GM18511 (cell line): Measurements from ENCODE around the gene DICER1.
"Not testable (repeated sequence)": the region's sequence is repeated elsewhere in the genome, so short reads cannot be mapped to it uniquely, and the experiment has no call there.

ENCODE experiments used
- ATAC-seq: cut with Tn5 transposase; IDR thresholded peaks from one replicate; pipeline ENCODE4 v1.9.1; 2021; ENCODE audit warnings: mild to moderate bottlenecking, moderate library complexity; ENCODE audit not compliant: unreplicated experiment

Gene DICER1, protein sequence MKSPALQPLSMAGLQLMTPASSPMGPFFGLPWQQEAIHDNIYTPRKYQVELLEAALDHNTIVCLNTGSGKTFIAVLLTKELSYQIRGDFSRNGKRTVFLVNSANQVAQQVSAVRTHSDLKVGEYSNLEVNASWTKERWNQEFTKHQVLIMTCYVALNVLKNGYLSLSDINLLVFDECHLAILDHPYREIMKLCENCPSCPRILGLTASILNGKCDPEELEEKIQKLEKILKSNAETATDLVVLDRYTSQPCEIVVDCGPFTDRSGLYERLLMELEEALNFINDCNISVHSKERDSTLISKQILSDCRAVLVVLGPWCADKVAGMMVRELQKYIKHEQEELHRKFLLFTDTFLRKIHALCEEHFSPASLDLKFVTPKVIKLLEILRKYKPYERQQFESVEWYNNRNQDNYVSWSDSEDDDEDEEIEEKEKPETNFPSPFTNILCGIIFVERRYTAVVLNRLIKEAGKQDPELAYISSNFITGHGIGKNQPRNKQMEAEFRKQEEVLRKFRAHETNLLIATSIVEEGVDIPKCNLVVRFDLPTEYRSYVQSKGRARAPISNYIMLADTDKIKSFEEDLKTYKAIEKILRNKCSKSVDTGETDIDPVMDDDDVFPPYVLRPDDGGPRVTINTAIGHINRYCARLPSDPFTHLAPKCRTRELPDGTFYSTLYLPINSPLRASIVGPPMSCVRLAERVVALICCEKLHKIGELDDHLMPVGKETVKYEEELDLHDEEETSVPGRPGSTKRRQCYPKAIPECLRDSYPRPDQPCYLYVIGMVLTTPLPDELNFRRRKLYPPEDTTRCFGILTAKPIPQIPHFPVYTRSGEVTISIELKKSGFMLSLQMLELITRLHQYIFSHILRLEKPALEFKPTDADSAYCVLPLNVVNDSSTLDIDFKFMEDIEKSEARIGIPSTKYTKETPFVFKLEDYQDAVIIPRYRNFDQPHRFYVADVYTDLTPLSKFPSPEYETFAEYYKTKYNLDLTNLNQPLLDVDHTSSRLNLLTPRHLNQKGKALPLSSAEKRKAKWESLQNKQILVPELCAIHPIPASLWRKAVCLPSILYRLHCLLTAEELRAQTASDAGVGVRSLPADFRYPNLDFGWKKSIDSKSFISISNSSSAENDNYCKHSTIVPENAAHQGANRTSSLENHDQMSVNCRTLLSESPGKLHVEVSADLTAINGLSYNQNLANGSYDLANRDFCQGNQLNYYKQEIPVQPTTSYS (N-terminal part only)

DNA sequence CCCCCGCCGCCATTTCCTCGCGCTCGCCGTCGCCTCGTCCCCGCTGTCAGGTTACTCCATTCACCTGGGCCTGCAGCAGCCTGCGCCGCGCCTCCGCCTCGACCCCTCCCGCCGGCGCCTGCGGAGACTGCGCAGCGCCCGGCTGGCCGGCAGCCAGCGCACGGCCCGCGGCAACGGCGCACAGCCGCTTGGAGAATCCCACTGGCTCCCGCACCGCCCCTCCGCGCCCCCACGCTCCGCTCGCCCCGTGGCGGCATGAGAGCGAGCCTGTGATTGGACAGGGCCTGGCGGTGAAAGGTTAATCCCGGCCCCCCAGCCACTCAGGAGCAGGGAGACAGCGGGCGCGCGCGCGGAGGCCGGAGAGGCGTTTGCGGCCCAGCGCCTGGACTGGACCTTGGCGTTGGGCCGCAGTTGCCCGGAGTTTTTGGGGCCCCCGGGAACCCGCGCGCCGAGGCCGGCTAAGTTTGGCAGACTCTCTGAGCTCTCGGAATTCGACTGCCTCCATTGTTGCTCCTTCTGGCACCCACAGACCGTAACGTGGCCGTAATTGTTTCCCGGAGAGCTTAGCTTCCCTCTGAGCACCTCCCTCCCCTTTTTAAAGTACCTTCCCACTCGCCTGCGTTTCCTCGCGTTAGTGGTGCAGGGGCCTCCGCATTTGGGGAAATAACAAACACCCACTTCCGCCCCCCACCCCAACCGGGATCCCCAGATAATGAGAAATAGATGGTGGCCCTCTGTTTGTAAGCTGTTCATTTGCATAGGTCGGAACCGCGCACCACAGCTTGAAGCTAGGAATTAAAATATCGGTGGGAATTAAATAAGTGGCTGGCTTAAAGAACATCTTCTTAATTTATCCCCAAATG lies at the start of gene DICER1:
Gene DICER1 (minus strand): TSS at position 203 of the 863 bp plus-strand sequence. CDS start 24,071 bp downstream, outside the sequence.
- ATAC-seq = peak; percentile 80

DNA sequence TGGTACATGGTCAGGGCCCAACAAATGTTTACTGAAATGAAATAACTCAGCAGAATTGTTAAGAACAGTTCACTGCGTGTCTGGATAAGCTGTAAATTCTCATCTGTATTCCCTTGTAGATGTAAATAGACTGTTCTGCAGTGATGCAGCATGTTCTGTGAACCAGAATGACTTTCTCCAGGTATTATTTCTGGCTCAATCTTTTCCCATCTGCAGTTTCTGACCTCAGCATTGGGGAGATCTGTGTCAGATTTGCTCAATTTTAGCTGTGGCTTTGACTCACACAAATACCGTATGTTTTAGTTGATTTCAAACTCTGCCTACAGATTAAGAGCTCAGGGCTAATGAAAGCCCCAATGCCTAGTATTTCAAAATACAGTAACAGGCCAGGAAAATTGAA lies 49.2 kb upstream of the DICER1 start:
- no peak for ATAC-seq

DNA sequence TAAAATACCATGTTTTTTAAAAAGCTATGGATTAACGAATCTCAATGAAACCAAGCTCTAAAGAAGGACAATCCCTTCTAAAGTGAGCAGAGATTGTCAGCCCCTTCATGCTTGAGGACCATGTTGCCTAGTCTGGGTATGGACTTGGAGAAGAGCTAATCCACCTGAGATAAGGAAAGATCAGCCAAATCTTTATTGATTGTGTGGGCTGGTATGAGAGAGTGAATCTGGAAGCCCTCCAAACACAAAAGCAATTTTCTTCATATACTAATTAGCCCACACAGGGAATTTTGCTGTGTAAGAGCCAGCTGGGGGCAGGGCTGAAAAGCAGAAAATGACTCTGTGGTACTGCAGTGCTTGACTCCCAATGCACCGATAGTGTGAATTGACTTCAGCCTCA lies 47.4 kb upstream of the DICER1 start:
- no peak for ATAC-seq

DNA sequence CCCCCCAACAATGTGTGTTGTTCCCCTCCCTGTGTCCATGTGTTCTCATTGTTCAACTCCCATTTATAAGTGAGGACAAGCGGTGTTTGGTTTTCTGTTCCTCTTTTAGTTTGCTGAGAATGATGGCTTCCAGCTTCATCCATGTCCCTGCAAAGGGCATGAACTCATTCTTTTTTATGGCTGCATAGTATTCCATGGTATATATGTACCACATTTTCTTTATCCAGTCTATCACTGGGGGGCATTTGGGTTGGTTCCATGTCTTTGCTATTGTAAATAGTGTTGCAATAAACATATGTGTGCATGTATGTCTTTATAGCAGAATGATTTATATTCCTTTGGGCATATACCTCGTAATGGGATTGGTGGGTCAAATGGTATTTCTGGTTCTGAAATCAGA lies 44.4 kb upstream of the DICER1 start:
- ATAC-seq = not testable (repeated sequence)

DNA sequence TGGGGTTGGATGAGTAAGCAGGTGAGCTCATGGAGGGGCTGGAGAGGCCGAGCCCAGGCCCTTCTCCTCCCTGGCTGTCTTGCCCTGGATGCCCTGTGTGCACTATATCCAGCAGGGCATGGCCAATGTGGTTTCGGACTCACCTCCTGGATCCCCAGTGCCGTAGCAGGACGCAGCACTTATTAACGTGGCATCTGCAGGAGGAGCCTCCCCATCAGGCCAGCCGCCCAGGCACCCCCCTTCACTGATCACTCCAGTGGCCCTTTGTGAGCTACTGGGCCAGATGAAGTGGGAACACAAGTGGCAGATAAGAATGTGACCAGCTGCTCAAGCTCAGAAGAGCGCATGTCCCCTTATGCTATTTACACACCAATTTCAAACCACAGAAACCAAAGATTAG lies 43.1 kb upstream of the DICER1 start:
- ATAC-seq = no peak

DNA sequence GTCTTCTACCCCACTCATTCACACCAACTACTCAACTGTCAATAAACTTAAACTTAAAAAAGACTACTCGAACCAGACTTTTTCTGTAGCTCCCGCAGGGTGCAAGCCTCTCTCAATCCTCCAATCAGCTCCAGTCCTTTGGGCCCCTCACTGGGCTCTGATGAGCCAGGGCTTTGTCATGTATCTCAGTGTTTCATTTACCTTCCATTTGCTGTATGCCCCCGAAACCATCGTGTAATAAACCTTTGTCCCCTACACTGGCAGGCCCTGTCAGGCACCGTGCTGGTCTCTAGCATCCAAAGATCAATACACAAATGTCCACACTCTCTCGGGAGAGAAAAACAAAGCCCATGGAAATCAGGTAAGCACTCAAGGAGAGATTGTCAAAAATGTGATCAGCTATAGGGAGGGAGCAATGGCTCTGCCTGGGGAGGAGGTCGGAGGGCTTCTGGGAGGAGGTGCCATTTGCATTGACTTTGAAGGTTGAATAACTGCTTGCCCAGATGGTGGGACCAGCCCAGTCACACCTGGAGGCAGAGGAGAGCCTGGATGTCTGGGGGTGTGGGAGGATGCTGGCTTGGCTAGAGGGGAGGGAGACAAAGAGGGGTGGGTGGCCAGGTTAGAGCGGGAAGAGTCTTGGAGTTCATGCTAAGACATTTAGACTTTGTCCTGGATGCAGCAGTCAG lies 42.1 kb upstream of the DICER1 start:
- no peak for ATAC-seq

DNA sequence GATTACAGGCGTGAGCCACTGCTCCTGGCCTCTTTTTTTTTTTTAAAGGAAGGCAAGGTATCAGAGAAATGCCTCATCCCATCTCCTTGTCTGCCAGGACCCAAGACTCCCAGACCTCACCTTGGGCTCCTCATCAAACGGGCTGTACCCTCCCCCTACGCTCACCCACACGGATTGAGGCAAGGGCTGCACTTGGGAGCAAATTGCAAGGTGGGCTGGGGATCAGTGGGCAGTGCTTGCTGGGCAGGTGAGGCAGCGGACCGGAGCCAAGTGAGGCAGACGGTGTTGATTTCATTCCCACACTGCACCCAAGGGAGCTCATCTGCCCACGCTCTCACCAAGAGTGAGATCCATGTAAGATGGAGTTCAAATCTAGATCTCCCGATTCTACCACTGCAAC lies 41.0 kb upstream of the DICER1 start:
- ATAC-seq = no peak

DNA sequence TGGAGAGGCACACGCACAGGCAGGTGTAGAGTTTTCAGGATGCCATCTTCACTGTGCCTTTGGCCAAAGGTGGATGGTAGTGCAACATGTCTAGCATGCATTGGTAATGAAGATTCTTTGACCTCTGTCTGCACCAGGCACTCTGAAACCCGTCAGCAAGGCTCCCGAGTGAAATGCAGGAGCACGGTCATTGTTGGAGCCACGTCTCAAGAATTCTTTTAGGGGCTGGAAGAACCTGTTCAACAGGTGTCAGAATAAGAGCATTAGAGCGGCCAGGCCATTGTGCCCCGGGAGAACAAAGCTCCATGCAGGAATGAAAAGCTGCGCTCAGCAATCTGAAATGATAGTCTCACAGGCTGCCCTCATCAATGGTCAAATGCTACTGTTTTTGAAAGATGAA lies 40.2 kb upstream of the DICER1 start:
- no peak for ATAC-seq

DNA sequence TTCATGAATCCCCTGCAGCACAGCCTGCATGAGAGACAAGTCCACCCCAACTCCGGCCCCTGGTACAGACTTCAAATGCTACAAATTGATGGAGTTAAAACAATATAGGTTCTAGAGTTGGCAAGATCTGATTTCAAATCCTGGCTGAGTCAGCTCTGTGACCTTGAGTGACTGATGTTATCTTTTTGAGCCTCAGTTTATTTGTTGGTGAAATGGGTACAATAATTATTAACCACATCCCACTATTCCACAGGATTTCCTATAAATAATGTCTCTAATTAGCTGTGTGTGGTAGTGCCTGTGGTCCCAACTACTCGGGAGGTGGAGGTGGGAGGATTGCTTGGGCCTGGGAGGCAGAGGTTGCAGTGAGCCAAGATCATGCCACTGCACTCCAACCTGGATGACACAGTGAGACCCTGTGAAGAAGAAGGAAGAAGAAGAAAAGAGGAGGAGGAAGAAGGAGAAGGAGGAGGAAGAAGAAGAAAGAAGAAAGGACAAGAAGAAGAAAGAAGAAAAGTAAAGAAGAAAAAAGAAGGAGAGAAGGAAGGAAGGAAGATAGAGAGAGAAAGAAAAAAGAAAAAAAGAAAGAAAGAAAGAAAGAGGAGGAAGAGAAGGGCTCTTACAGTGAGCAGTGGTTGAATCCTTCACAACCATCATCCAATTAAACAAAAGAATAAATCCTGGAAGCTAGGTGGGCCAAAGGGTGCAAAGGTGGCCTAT lies 39.7 kb upstream of the DICER1 start:
- no peak for ATAC-seq

DNA sequence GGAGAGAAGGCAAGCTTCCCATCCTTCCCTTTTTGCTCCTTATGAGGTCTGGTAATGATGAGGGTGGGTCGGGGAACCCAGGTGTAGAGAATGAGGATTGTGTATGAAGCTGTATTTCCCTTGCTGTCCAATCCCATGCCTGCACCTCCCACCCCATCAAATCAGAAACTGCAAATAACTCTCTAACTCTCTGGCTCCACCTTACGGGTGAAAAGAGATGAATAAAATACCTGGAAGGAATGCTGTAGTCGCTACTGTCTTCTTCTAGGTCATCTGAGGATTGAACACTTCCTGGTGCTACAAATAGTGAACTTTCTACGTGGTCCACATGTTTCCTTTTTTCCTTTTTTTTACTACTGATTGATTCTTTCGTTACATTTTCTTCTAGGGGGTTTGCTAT lies 38.9 kb upstream of the DICER1 start:
- ATAC-seq = no peak

DNA sequence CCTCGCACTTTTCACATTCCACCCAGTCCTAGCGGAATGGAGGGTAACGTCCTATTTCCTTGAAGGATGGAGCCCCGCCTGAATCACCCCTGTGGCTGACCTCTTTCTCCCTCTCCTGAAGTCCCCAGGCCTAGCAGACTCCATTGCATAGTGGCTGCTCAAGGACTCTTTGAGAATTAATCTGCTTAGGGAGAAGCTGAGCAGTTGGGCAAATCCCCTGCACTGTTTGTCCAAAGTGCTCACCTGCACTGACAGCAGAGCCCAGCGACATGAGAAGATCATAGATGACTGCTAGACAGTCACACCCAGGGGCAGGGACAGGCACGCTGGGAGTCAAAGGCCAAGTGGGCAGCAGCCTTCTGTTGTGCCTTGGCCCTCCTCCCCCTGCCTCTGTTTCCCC lies 37.7 kb upstream of the DICER1 start:
- no peak for ATAC-seq

DNA sequence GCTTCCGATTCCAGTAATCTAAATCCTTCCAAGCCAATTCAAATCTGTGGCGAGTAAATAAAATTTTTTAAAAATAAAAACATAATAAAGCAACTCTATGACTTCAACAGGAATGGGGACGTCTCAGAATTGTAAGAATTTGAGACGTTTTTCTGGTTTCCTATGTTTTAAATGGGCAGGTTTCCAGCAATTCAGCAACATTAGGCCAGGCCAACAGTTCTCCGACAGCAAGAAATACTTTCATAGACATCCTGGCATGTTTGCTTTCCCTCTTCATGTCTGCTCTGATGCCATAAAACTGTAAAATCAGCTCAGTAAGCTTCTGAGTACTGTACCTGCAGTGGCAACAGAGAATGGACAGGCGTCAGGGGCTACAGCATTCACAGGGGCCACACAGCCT lies 35.8 kb upstream of the DICER1 start:
- ATAC-seq = no peak

DNA sequence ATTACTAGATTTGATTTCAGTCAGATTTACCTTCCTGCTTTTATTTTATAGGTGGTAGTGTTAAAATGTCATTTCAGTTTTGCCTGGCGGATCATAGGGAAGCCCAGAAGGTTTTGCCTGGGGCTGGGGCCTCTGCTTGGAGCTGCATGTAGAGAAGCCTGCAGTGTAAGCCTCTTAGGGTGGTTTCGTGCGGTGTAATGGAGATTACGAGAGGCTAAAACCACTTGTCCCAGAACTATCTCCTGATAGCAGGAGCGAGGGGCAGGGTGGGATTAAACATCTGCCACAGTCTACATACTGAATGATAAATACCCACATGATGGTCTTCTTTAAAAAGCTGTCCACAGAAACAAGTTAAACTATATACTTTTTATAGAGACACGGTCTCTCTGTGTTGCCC lies 35.0 kb upstream of the DICER1 start:
- ATAC-seq = no peak

DNA sequence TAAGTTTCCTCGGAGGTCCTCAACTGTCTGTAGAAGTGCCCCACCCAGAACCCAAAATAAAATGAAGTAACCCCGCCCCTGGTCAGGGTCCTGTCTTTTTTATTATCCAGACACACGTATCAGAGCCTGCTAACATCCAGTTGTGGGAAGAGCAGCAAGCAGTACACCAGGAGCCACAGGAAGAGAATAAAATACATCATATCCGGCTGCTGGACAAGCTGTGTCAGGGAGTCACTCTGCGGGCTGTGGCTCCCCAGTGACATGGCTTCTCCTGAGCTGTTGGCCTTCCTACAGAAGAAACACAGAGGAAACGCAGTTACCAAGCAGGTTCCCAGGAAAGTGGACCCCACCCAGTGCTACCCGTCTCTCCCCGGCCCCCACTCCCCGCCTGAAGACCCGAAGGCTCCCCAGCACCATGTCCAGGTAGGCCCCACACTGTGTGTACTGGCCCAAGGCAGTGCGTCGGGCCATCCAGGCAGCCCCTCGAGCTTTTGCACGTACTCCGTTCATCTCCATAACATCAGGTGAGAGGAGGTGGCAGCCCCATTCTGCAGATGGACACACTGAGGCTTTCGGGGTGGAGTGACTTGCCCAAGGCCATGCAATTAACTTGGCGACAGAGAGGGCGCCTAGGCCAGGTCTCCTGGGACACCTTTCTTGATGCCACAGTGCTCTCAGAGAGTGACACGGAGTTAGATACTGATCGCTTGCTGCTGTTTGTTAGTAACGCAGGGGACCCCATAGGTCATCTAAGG lies 34.3 kb upstream of the DICER1 start:
- no peak for ATAC-seq

DNA sequence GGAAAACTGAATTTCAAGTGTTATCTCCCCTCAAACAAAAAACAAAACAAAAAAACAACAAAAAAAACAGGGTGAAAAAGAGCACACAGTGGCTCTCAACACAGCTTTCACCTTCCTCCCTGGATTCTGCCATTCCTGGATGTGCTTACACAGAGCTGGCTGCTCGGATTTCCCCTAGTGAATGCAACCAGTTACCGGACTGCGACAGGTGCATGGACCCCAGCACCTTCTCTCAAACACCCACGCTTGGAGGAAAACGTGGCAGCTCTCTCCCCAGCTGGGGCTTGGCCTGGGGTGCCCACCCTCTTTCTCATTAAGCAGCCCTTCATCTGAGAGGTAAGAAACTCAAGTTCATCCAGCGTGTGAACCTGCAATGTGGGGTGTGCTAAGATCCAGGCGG lies 33.5 kb upstream of the DICER1 start:
- no peak for ATAC-seq

DNA sequence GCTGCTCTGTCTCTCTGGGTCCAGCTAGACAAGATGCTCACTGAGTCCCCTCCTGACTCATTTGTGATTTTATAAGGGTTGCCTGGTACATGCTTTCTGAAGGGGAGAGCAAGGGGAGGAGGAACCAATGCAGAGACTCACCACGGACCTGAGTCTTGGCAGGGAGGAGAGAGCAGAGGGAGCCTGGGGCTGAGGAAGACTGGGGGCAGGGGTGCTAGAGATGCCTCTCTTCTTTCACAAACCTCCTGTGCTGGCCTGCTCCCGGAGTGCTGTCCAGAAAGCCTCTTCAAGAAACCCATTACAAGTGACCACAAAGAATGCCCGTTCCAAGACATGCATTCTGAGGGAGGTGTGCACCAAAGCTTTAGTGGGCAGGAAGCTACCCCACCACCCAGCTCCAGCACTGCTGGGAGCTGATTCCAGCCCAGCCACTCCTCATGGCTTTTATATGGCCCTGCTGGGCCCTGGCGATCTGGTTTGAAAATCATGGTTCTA lies 33.1 kb upstream of the DICER1 start:
- ATAC-seq = no peak

DNA sequence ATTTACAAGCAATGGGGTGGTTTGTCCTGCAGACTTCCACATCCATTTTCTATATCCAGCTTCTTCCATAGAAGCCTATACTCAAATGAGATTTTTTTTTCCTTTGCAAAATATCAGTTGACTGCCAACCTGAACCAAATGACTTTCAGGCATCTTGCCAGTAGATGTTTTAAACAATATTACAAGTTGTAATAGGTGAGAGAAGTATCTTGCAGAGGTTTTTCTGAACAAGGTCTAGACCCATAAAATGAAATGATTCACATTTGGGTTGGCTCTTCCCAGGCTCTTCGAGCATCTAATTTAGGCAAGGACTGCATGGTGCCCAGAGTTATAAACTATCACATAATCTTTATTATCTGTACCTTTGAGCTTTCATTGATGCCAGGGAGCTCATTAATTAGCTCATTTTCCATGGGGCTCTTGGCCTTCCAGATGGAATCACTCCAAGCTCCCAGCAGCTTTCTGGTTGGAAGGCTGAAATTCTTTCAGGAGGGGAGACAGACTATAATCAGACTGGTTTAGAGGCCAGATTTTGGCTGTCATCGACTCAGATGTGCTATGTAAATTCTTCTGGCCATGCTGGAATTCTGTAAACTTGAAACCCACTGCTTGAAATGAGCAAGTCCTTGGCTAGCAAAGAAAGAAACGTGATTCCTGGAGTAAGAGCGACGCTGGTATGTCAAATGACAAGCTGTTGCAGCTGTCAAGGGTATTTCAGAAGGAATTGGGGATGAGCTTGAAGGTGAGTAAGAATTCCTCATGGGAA lies 32.2 kb upstream of the DICER1 start:
- ATAC-seq = no peak

DNA sequence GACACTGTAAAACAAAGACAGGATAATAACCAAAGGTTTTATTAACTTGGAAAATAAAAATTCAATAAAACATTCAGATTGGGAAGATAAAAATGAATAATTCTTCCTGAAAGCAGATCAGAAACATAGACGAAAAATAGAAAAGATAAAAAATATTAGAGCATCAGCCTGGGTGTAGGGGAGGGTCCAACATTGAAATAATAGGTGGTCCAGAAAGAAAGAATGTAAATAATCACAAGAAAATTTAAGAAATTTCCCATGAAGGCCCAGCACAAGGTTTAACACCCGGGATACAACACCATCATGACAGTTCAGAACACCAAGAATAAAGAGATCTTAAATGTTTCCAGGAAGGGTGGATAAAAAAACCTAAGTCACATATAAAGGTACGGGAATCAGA lies 31.1 kb upstream of the DICER1 start:
- ATAC-seq = no peak
